ENCODE data around the gene TMCC2.
"Not testable (repeated sequence)": the region's sequence is repeated elsewhere in the genome, so short reads cannot be mapped to it uniquely, and the experiment has no call there.

Gene TMCC2

GRCh38 chr1:205227584-205228013 lies at the start of gene TMCC2:
Gene TMCC2, plus strand, starts transcription at chr1:205227946. Its CDS starts 619 bp downstream, at chr1:205228565.
- in situ Hi-C loops (cut with HindIII; ENCODE audit: low sequenced_read_pairs): no loop called here

- in situ Hi-C loops (cut with HindIII; ENCODE audit: low sequenced_read_pairs): no loop called here
Measured at GRCh38 chr1:205179842-205180241, 47.9 kb upstream of the TMCC2 start.

- in situ Hi-C loops (cut with HindIII; ENCODE audit: low sequenced_read_pairs): not testable (repeated sequence)
Measured at GRCh38 chr1:205180331-205180730, 47.4 kb upstream of the TMCC2 start.

- in situ Hi-C loops (cut with HindIII; ENCODE audit: low sequenced_read_pairs): no loop called here
Measured at GRCh38 chr1:205182930-205183329, 44.8 kb upstream of the TMCC2 start.

GRCh38 chr1:205183676-205184335 lies 43.9 kb upstream of the TMCC2 start:
- in situ Hi-C loops (cut with HindIII; ENCODE audit: low sequenced_read_pairs): no loop called here

GRCh38 chr1:205186191-205186590 lies 41.6 kb upstream of the TMCC2 start:
- in situ Hi-C loops (cut with HindIII; ENCODE audit: low sequenced_read_pairs): loop anchor here (5.0 kb wide), 2 partner anchors 36 to 104 kb away; partner anchors contain the start of gene TMEM81

- in situ Hi-C loops (cut with HindIII; ENCODE audit: low sequenced_read_pairs): loop anchor here (5.0 kb wide), 2 partner anchors 35 to 105 kb away; partner anchors contain the start of gene TMEM81
Measured at GRCh38 chr1:205187420-205187819, 40.3 kb upstream of the TMCC2 start.

- in situ Hi-C loops (cut with HindIII; ENCODE audit: low sequenced_read_pairs): loop anchor here (5.0 kb wide), 2 partner anchors 34 to 106 kb away; partner anchors contain the start of gene TMEM81
Measured at GRCh38 chr1:205188098-205188497, 39.6 kb upstream of the TMCC2 start.

- in situ Hi-C loops (cut with HindIII; ENCODE audit: low sequenced_read_pairs): loop anchor here (5.0 kb wide), 2 partner anchors 34 to 106 kb away; partner anchors contain the start of gene TMEM81
Measured at GRCh38 chr1:205188596-205188995, 39.1 kb upstream of the TMCC2 start.

GRCh38 chr1:205189131-205189530 lies 38.6 kb upstream of the TMCC2 start:
- in situ Hi-C loops (cut with HindIII; ENCODE audit: low sequenced_read_pairs): loop anchor here (5.0 kb wide), 2 partner anchors 33 to 107 kb away; partner anchors contain the start of gene TMEM81

- in situ Hi-C loops (cut with HindIII; ENCODE audit: low sequenced_read_pairs): no loop called here
Measured at GRCh38 chr1:205190845-205191577, 36.7 kb upstream of the TMCC2 start.

- in situ Hi-C loops (cut with HindIII; ENCODE audit: low sequenced_read_pairs): no loop called here
Measured at GRCh38 chr1:205191622-205192021, 36.1 kb upstream of the TMCC2 start.

- in situ Hi-C loops (cut with HindIII; ENCODE audit: low sequenced_read_pairs): no loop called here
Measured at GRCh38 chr1:205192287-205192686, 35.5 kb upstream of the TMCC2 start.

- in situ Hi-C loops (cut with HindIII; ENCODE audit: low sequenced_read_pairs): no loop called here
Measured at GRCh38 chr1:205199090-205199930, 28.4 kb upstream of the TMCC2 start.

- in situ Hi-C loops (cut with HindIII; ENCODE audit: low sequenced_read_pairs): no loop called here
Measured at GRCh38 chr1:205199931-205200299, 27.8 kb upstream of the TMCC2 start.

- in situ Hi-C loops (cut with HindIII; ENCODE audit: low sequenced_read_pairs): no loop called here
Measured at GRCh38 chr1:205204552-205204951, 23.2 kb upstream of the TMCC2 start.

GRCh38 chr1:205205055-205205454 lies 22.7 kb upstream of the TMCC2 start:
- in situ Hi-C loops (cut with HindIII; ENCODE audit: low sequenced_read_pairs): no loop called here

- in situ Hi-C loops (cut with HindIII; ENCODE audit: low sequenced_read_pairs): no loop called here
Measured at GRCh38 chr1:205208811-205209210, 18.9 kb upstream of the TMCC2 start.

GRCh38 chr1:205210756-205211168 lies 17.0 kb upstream of the TMCC2 start:
- in situ Hi-C loops (cut with HindIII; ENCODE audit: low sequenced_read_pairs): no loop called here

GRCh38 chr1:205211169-205211838 lies 16.4 kb upstream of the TMCC2 start, which contains the start of gene DSTYK:
Gene DSTYK, minus strand, starts transcription at chr1:205211702. Its CDS starts 167 bp downstream, at chr1:205211535.
- in situ Hi-C loops (cut with HindIII; ENCODE audit: low sequenced_read_pairs): no loop called here

Data from endothelial cell of hepatic sinusoid (primary cell).